ENCODE data around the gene THSD4. TPM values are rescaled to one million over a fixed set of nuclear protein-coding genes. Genes with fewer than 3 reads are reported as not detected.

Gene THSD4
- total and polyA plus RNA-seq, 2 of the 8 experiments (the other 6 are each of a cell fraction or from before 2014, with no cell fraction given), result 2.5 to 6.2 TPM

DNA sequence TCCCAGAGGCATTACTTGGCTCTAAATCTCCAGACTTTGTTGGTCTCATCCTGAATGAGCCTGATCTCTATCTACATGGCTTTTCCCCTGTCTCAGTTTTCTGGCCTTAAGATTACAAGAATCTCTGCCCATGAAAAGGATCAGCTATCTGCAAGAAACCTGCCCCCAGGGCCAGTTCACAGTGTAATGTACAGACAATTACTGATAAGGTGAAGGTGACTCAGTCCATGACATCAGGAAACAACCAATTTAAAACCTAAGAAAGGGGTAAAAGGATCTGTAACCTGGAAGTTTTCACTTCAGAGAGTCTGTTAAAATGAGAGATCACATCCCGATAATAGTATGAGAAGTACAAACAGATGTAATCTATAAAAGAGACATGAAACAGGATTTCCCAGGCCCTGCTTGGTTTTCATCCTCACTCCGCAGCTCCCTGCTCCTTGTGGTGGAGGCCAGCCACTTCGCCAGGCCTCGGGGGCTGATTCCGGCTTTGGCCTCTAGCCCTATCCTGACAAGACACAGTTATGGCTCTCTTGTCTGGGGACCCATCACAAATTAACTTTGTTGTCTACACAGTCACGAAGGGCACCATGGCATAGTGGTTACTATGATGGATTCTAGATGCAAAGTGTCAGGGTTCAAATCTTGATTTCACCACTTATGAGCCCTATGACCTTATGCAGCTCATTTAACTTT, 136.9 kb downstream of the THSD4 start:
- Histone ChIP-seq H2AK5ac (ENCODE audit: low read depth, low read length) (no peak overlapping the region), H3K79me1 (ENCODE audit: low read depth, low read length) (no peaks in the 10 kb centered on the region), H4K8ac (ENCODE audit: extremely low read depth, insufficient read depth, low read length) (no peak overlapping the region), H3K56ac (replicated peaks; ENCODE audit: insufficient read length, low read depth, low read length) (no peak overlapping the region), H3K9me3 (ENCODE audit: insufficient read depth in 2 of 2, low read depth in 1 of 2, low read length in 1 of 2) (no peaks in the 10 kb centered on the region), H3K79me2 (ENCODE audit: control insufficient read depth in 1 of 2, insufficient read depth in 2 of 2, low read length in 2 of 2) (no peaks in the 10 kb centered on the region), H4K91ac (replicated peaks; ENCODE audit: insufficient read length, low read length) (no peak overlapping the region), H3K23ac (ENCODE audit: insufficient read length) (no peak overlapping the region), H3K4me1 (replicated peaks in 1 of 4; ENCODE audit: control insufficient read depth in 3 of 4, insufficient read depth in 4 of 4, low read length in 3 of 4) (no peaks in the 10 kb centered on the region), H2BK12ac (ENCODE audit: low read depth, low read length) (no peak overlapping the region), H3K23me2 (ENCODE audit: low read depth, low read length) (no peaks in the 10 kb centered on the region), H3K14ac (ENCODE audit: insufficient read length) (no peak overlapping the region), H3K27ac (ENCODE audit: low read depth, low read length) (no peak overlapping the region), H3K9ac (replicated peaks in 1 of 4; ENCODE audit: extremely low read depth in 1 of 4, low read depth in 3 of 4, low read length in 3 of 4) (no peak overlapping the region), H2BK20ac (ENCODE audit: low read length) (no peak overlapping the region), H3K18ac (ENCODE audit: extremely low read depth, low read length) (no peak overlapping the region), H4K5ac (ENCODE audit: insufficient read length, low read depth, low read length) (no peak overlapping the region), H3K4me2 (ENCODE audit: insufficient read depth in 1 of 2, low read depth in 2 of 2, low read length in 2 of 2) (no peak overlapping the region), H4K20me1 (replicated peaks in 1 of 2; ENCODE audit: control insufficient read depth in 1 of 2, insufficient read depth in 2 of 2, low read length in 2 of 2) (no peaks in the 10 kb centered on the region), H3K4ac (replicated peaks; ENCODE audit: insufficient read length, low read depth, low read length) (no peak overlapping the region), H2BK15ac (ENCODE audit: low read length) (no peak overlapping the region), H3K36me3 (ENCODE audit: control insufficient read depth in 2 of 4, insufficient read depth in 4 of 4, low read length in 3 of 4) (no peaks in the 10 kb centered on the region), H3K4me3 (ENCODE audit: extremely low read depth in 1 of 4, insufficient read depth in 2 of 4, low read depth in 3 of 4, low read length in 4 of 4) (no peak overlapping the region), H2BK120ac (replicated peaks; ENCODE audit: low read depth, low read length) (no peak overlapping the region), H3K27me3 (replicated peaks in 1 of 4; ENCODE audit: control insufficient read depth in 3 of 4, extremely low read depth in 1 of 4, insufficient read depth in 3 of 4, low read length in 3 of 4) (no peaks in the 10 kb centered on the region; a peak in 1 of 7 replicates), H2AFZ (ENCODE audit: low read length) (no peak overlapping the region), H2BK5ac (ENCODE audit: low read depth, low read length) (no peak overlapping the region)
- DNase-seq (ENCODE audit: low read depth in 1 of 2, low spot score in 2 of 2) (no peak), FAIRE-seq (no peak)
- 95% methylated on average over 6 of the region's 6 CpGs; no CpG with 5 or more reads in 1 of the 2 experiments for WGBS, 2 experiments (ENCODE audit: extremely low coverage in 1 of 2, insufficient coverage in 1 of 2, insufficient read length in 1 of 2, insufficient replicate concordance in 2 of 2, low coverage in 1 of 2, low lambda C conversion rate in 2 of 2, missing lambda C conversion rate in 1 of 2)
- ChIA-PET CTCF (ENCODE audit: partially characterized antibody) (interaction anchor here (0.5 to 1.4 kb wide), 4 partner anchors 10 to 56 kb away, joined by 3 read pairs; no protein-coding TSS in a partner anchor), POLR2A (ENCODE audit: partially characterized antibody) (interaction anchor here (1.6 kb wide), 1 partner anchor 13 kb away, joined by 4 read pairs; no protein-coding TSS in a partner anchor)
- TF ChIP-seq JUND (IDR thresholded peaks at IDR 0.05; ENCODE audit: low read length) (no peak), SIX5 (IDR thresholded peaks at IDR 0.05; ENCODE audit: low read depth, low read length) (no peak), ASH2L (IDR thresholded peaks at IDR 0.05; ENCODE audit: low read length) (no peak), GTF2F1 (IDR thresholded peaks at IDR 0.05; ENCODE audit: borderline replicate concordance, low read depth, low read length) (no peak), TBP (IDR thresholded peaks at IDR 0.05; ENCODE audit: low read depth, low read length) (no peak), TCF12 (IDR thresholded peaks at IDR 0.05; ENCODE audit: low read depth, low read length) (no peak), SIRT6 (IDR thresholded peaks at IDR 0.05; ENCODE audit: low read length) (no peak)
- TF ChIP-seq, protein P1, sequence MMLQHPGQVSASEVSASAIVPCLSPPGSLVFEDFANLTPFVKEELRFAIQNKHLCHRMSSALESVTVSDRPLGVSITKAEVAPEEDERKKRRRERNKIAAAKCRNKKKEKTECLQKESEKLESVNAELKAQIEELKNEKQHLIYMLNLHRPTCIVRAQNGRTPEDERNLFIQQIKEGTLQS (IDR thresholded peaks at IDR 0.05; ENCODE audit: insufficient read depth, low read depth, low read length), result no peak

Data from H1 (cell line).